Measurements from ENCODE around the gene ZNF140.

The ZNF140 gene

DNA sequence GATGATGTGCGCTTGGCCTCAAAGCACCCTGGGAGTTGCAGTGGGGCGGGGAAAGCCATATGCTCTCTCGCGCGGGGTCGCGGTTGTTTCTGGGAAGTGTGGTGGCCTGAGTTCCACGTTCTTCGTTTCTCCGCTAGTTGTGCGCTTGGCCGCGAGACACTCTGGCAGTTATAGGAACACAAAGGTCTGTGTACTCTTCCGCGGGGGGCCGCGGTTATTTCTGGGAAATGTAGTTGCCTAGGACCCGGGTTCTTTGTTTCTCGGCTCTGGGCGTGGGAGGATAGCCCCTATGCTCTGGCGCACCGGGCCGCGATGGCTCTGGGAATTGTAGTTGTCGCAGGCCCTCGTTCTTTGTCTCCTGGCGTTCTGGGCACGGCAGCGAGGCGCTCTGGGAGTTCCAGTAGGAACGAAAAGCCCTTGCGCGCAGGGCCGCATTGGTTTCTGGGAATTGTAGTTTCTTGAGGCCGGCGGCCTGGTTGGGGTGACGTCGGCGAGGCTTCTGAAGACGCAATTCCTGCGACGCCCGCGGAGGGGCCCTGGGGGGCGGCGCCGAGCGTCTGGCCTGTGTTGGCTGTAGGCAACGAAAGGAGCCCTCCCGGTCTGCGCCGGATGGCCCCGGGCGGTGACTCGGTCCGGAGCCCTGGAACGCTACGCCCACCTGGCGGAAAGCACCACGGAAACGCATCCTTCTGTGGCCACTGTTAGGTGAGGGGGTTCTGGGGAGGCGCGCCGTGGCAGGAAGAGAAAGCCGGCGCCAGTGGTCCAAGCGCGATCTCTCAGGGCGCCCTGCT is at the start of gene ZNF140:
ZNF140 (plus strand) TSS at position 556 of the 791 bp plus-strand sequence. CDS start 398 bp downstream, outside the sequence.
- peak; percentile 98 for DNase-seq

DNA sequence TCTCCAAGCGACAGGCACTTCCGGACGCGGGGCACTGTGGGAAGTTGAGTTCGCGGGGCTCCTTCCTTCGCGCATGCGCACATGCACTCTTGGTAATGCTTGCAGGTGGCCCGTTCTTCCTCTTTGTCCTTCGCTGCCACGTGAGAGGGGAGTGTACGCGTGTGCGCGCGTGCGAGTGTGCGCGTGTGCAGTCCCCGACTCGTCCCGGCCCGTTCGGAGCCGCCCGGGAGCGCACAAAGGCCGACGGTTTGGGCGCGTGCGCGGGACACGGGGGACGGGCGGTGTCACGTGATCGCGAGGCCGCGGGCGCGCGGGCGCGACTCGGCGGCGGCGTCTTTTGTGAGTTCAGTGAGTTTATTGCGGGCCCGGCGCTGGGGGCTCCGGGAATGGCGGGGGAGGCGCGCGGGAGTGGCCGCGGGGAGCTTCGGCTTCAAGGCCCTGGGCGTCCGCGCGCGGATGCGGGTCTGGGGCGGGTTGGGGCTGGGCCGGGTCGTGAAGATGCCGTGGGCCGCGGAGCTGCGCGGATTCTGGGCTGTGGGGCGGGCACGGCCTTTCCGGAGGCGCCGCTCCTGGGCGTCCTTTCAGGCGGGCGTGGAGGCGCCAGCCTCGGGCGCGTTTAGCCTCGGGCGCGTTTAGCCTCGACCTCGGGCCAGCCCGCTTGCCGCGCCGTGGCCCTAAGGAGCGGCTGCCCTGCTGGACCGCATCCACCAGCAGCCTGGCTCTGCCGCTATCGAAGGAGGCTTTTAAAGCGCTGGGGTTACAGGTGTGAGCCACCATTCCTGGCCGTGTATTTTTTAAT is 43.3 kb upstream of the ZNF140 start, which contains the start of gene ZNF84:
ZNF84 (plus strand) TSS at position 303 of the 799 bp plus-strand sequence. CDS start 3,959 bp downstream, outside the sequence.
- DNase-seq, result peak; percentile 69

DNA sequence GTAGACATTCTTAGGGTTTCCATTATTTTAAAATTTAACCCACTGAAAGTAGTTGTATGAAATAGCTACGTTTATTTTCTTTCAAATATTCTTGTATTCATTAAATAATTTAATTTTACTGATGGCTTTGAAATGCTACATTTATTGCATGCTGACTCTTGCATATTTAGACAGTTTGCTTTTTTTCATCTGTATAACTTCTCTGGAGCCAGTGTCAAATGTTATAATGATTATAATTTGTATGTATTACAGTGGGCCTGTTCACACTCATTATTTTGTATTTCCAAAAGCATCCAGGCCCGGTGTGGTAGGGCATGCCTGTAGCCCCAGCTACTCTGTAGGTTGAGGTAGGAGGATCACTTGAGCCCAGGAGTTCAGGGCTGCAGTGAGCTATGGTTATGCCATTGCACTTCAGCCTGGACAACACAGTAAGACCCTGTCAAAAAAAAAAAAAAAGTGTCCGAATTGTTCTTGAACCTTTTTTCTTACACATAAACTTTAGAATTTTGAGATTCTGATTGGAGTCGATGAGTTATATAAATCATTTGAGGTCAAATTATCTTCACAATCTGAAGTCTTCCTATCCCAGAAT is 42.5 kb upstream of the ZNF140 start:
- DNase-seq, result no peak

DNA sequence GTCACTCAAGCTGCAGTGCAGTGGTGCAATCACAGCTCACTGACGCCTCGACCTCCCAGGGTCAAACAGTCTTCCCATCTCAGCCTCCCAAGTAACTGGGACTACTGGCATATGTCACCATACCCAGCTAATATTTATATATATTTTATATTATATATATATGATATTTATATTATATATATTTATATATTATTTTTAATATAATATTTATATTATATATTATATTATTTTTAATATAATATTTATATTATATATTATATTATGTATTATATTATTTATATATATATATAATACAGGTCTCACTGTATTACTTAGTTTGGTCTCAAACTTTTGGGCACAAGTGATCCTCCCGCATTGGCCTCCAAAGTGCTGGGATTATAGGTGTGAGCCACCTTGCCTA is 34.0 kb upstream of the ZNF140 start:
- DNase-seq, result no peak

DNA sequence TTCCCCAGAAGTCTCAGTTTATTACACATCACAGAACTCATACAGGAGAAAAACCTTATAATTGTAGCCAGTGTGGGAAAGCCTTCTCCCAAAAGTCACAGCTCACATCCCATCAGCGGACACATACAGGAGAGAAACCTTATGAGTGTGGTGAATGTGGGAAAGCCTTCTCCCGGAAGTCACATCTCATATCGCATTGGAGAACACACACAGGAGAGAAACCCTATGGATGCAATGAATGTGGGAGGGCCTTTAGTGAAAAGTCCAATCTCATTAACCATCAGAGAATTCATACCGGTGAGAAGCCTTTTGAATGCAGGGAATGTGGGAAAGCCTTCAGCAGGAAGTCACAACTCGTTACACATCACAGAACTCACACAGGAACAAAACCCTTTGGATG is 23.3 kb upstream of the ZNF140 start:
- DNase-seq, result no peak

DNA sequence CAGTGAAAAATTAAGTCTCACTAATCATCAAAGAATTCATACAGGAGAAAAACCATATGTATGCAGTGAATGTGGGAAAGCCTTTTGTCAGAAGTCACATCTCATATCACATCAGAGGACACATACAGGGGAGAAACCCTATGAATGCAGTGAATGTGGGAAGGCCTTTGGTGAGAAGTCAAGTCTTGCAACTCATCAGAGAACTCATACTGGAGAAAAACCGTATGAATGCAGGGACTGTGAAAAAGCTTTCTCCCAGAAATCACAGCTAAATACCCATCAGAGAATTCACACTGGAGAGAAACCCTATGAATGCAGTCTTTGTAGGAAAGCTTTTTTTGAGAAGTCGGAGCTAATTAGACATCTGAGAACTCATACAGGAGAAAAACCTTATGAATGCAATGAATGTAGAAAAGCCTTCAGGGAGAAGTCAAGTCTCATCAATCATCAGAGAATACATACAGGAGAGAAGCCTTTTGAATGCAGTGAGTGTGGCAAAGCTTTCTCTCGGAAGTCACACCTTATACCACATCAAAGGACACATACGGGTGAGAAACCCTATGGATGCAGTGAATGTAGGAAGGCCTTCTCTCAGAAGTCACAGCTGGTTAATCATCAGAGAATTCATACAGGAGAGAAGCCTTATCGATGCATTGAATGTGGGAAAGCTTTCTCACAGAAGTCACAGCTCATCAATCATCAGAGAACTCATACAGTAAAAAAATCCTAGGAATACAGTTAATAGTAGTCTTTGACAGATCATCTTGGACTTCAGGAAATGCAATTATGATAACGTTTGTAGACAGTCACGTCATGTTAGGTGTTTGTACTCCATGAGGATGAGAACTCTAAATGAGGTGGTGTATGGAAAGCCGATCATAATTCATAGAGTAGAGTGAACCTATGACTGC is 22.3 kb upstream of the ZNF140 start:
- DNase-seq, result no peak

DNA sequence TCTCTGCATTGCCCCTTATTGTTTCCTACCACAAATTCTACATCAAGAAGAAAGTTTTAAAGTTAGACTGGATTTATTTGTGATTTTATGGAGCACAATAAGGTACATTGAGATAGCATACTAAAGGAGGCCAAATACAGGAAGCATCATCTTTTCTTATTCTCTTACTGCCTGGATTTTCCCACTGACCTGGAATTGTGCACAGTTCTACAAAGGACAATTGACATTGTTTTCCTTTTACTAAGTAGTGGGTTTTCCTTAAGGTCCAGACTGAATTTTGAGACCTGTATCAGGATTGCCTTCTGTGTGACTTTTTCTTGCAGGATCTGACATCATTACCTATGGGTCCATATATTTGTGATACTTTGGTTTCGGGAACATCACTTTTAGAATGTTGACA is 18.8 kb upstream of the ZNF140 start:
- DNase-seq, result no peak

DNA sequence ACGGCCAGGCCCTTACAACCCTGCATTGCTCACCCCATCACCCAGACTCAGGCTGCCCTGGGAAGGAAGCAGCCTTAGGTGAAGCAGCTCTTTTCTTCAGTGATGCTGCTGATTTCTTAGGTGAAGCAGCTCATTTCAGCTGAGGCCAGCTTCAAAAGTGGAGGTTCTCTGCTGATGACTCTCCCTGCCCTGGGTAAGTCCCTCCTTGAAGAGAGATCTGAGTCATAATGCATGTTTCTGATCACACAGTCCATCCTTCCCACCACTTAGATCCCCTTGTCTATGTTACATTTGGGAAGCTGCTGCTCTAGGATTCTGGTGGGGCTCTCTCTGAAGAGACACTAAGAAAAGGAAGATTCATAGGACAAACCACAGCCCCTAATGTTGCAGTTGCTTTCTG is 17.2 kb upstream of the ZNF140 start:
- DNase-seq, result no peak

DNA sequence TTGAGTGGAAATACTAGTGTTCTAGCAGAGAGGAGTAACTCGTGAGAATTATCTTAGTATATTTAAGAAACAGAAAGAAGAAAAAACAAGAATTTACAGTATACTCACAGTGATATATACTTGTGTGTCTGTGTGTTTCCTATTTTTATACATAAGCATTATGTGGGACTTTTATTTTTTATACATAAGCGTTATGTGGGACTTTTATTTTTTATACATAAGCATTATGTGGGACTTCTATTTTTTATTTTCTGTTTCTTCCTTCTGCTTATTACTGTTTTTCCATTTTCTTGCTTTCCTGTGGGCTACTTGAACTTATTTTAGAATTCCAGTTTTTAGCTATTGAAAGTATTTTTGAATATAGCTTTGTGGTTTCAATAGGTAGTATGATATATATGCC is 6.9 kb upstream of the ZNF140 start:
- DNase-seq, result no peak

DNA sequence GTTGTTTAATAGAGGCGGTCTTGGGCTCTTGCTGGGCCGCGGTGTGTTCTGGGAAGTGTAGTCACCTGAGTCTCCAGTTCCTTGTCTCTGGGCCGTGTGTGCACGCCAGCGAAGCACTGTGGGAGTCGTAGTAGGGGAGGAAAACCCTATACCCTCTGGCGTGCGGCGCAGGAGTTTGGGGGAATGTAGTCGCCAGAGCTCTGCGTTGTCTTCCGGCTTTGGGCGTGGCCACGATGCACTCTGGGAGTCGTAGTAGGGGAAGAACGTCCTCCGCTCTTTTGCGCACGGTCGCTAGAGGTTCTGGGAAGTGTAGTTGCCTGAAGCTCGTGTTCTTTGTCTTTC is 726 bp upstream of the ZNF140 start:
- peak; percentile 98 for DNase-seq

DNA sequence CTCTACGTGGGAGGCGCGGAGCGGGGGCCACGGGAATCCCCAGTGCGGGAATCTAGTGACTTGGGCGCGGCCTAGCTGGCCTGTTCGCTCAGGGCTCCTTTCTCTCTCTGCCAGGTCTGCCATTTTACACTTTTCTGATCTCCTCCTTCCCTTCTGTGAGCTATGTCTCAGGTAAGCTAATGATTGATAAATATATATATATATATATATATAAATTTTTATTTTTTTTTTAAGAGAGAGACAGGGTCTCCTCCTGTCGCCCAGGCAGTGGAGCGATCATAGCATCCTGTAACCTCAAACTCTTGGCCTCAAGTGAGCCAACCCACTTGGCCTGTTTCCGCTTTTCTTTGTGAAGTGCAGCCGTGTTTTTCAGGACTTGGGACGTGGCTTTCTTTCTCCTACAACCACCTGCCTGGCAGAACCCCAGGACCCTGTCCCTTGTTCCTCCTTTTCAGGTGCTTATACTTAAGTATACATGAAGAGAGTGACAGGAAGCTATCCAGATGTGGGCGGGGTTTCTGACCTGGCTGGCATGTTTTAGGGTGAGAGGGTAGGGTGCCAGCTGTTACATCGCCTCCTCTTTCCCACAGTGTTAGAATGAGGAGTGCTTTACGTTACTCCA is 547 bp downstream of the ZNF140 start:
- no peak for DNase-seq

DNA sequence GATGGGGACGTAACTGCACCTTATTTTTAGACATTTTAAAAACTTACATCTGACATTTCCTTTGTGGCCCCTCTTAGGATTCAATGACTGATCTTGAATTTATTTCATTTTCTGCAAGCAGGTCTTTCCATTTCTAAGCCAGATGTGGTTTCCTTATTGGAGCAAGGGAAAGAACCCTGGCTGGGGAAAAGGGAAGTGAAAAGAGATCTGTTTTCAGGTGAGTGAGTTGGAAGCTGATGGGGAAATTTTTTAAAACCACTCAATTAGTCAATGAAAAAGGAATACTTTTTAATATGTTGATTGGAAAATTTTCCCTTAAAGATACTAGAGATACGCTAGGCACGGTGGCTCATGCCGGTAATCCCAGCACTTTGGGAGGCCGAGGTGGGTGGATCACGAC is 2.6 kb downstream of the ZNF140 start:
- DNase-seq, result no peak

DNA sequence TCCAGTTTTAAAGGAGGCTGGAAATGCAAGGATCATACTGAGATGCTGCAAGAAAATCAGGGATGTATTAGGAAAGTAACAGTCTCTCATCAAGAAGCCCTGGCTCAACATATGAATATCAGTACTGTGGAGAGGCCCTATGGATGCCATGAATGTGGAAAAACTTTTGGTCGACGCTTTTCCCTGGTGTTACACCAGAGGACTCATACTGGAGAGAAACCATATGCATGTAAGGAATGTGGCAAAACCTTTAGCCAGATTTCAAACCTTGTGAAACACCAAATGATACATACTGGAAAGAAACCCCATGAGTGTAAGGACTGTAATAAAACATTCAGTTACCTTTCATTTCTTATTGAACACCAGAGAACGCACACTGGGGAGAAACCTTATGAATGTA is 24.9 kb downstream of the ZNF140 start:
- DNase-seq, result no peak

DNA sequence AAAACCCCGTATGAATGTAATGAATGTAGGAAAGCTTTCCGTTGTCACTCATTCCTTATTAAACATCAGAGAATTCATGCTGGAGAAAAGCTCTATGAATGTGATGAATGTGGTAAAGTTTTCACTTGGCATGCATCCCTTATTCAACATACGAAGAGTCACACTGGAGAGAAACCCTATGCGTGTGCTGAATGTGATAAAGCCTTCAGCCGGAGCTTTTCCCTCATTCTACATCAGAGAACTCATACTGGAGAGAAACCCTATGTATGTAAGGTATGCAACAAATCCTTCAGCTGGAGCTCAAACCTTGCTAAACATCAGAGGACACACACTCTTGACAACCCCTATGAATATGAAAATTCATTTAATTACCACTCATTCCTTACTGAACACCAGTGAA is 25.5 kb downstream of the ZNF140 start:
- no peak for DNase-seq

DNA sequence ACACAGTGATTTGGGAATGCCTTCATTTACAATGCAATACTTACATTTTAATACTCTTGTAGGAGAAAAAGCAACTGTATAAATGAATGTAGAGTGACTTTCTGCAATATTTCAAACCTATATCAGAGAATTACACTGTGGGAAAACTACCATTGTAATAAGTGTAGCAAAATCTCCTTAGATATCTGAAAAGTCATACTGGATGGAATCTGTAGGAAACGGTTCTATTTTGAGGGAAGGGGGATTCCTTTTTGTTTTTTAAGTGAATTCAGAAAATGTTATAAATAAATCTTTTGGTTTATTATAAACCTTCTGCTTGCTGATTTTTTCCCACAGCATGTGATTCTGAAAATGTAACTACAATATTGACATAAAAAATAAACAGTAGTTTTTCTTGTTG is 26.4 kb downstream of the ZNF140 start:
- DNase-seq, result no peak

DNA sequence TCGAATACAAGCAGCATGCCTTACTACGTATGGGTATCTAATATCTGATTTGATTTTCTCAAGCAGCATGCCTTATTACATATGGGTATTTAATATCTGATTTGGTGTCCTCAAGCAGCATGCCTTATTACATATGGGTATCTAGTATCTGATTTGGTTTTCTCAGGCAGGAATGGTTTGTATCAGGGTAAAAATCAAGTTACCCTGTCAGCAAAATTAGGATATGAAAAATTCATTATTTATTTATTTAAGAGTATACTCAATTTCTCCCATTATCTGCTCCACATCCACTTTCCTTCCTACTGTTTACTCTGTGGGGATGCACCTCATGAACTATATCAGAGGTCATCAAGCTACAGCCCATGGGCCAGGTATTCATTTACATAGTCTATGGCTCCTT is 27.4 kb downstream of the ZNF140 start:
- no peak for DNase-seq

DNA sequence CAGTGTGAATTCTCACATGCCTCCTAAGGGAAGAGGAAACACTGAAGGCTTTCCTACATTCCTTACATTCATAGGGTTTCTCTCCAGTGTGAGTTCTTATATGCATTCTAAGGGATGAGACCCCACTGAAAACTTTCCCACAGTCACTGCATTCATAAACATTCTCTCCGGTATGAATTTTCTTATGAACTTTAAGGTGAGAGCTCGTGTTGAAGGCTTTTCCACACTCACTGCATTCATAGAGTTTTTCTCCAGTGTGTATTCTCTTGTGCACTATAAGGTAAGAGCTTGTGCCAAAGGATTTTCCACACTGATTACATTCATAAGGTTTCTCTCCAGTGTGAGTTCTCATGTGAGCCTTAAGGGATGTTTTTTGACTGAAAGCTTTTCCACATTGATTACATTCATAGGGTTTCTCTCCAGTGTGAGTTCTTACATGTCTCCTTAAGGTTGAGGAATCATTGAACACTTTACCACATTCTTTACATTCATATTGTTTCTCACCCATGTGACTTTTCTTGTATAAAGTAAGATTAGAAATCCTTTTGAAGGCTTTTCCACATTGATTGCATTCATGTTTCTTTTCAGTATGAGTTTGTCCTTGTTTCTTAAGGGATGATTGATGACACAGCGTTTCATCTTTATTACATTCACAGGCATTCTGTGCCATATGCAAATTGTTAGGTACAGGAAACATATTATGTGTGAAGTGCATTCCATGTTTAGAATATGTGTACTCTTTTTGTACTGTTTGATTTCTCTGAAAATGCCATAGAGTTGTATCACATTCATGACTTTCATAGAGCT is 39.9 kb downstream of the ZNF140 start:
- DNase-seq, result no peak

DNA sequence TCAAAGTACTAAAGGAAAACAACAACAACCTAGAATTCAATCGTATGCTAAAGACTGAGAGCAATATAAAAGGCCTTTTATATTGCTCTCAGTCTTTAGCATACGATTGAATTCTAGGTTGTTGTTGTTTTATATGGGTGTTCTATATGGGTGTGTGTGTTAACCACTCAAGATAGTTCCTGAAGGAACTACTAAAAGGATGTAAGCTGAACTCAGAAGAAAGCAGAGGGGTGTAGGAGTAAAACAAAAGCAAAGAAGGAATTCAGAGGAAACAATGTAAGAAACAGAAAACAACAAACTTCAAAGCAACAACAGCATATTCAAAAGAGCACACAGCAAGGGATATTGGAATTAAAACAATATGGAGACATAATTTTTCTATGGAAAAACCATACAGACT is 44.0 kb downstream of the ZNF140 start:
- no peak for DNase-seq

DNA sequence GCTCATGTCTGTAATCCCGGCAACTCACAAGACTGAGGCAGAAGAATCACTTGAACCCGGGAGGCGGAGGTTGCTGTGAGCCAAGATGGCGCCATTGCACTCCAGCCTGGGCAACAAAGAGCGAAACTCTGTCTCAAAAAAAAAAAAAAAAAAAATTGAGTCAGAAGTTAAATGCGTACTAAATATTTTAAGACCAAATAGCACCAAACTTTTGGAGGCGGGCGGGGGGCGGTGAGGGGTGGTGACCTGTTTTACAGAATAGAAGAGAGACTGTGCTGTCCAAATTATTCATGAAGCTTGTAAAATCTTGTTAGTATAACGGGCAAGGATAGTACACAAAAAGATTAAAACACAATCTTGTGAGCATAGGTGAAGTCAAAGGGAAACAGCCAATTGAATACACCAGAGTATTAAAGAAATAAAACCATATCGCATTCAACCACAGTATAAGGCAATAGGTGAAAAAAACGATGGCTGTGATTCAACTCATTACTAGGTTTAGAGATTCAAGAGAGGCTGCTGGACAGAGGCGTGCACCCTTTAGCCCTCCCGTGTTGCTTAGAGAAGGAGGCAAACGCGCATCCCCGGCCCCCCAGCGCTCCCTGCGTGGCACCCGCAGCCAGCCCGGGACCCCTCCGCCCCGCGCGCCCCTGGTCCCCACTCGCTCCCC is 48.8 kb downstream of the ZNF140 start:
- no peak for DNase-seq

DNA sequence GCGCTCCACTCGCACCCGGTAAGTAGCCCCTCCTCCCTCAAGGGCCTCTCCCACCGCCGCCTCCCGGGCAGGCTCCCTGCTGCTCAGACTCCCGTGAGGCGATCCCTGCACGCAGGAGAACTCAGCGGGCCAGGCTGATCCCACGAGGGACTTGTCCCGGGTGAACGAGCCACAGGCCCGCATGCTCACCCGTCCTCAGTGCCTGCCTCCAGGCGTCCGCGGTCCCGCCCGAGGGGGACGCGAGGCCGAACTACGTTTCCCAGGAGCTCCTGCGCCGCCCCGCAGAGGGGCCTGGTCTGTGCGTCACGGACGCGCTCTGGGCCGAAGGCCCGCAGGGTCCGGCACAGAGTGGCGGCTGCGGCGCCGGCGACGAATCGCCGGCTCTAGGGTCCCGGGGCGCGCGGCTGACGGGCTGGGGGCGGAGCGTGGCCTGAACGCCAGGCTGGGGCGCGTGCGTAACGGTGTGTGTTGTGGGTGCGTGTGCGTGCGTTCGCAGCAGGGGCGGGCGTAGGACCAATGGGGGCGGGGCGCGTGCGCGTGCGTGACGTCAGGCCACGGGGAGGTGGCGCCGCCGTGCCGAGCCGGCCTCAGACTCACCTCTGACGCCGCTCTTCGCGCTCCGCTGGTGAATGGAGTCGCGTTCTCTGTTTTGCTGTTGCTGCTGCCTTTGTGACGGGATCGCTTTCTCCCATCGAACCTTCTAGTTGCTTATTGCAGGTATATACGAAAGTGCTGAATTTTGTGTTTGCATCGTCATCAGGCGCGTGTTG is 49.5 kb downstream of the ZNF140 start, which contains the start of the genes ZNF10 and ZNF891:
ZNF10 (plus strand) TSS at position 590 of the 770 bp plus-strand sequence. CDS start 13,866 bp downstream, outside the sequence.
ZNF891 (minus strand) TSS at position 237 of the 770 bp plus-strand sequence. CDS start 8,356 bp downstream, outside the sequence.
- DNase-seq, result peak; percentile 75
